ENCODE data around the gene SOX6. TPM values are rescaled to one million over a fixed set of nuclear protein-coding genes. Genes with fewer than 3 reads are reported as not detected.

The SOX6 gene
- total and polyA plus RNA-seq, 2 experiments from 2014 or later = 0.03 to 0.66 TPM

GRCh38 chr11:15957234-15957633 lies 399.1 kb downstream of the SOX6 start:
- Histone ChIP-seq H3K9me2 (ENCODE audit: insufficient read depth) (no peaks in the 10 kb centered on the region), H3K27me3 (ENCODE audit: insufficient read depth) (no peaks in the 10 kb centered on the region), H4K20me1 (replicated peaks; ENCODE audit: insufficient read depth) (no peaks in the 10 kb centered on the region), H3K4me3 (no peak overlapping the region), H3K4me2 (no peak overlapping the region), H3K36me3 (ENCODE audit: insufficient read depth) (no peaks in the 10 kb centered on the region), H3F3A (replicated peaks; ENCODE audit: low read depth) (no peaks in the 10 kb centered on the region), H3K79me2 (replicated peaks; ENCODE audit: insufficient read depth) (no peaks in the 10 kb centered on the region), H3K4me1 (ENCODE audit: insufficient read depth) (no peaks in the 10 kb centered on the region), H3K27ac (ENCODE audit: low read depth) (no peak overlapping the region), H2AFZ (no peak overlapping the region)
- Mint-ChIP-seq H3K36me3 (ENCODE audit: low read depth) (no peaks in the 10 kb centered on the region), H3K4me3 (no peak overlapping the region), H3K9me3 (no peaks in the 10 kb centered on the region), H3K27me3 (ENCODE audit: insufficient read depth, low read depth, poor library complexity) (peaks cover 2% of the 10 kb centered on the region), H3K27ac (no peak overlapping the region), H3K4me1 (no peaks in the 10 kb centered on the region)
- no peak for TF ChIP-seq JUNB (IDR thresholded peaks at IDR 0.05; ENCODE audit: unreplicated experiment)
- TF ChIP-seq REST (IDR thresholded peaks at IDR 0.05; ENCODE audit: unreplicated experiment) = no peak
- no peak for TF ChIP-seq CTCF (conservative IDR thresholded peaks at IDR 0.05; ENCODE audit: low read depth in 2 of 2)
- no peak for TF ChIP-seq NANOG (IDR thresholded peaks at IDR 0.05; ENCODE audit: borderline replicate concordance)
- no peak for TF ChIP-seq STAT1 (IDR thresholded peaks at IDR 0.05; ENCODE audit: unreplicated experiment)
- TF ChIP-seq ETS1 (IDR thresholded peaks at IDR 0.05) = no peak
- TF ChIP-seq POLR2AphosphoS5 (IDR thresholded peaks at IDR 0.05; ENCODE audit: low read depth) = no peak
- TF ChIP-seq EZH2phosphoT487 (IDR thresholded peaks at IDR 0.05; ENCODE audit: unreplicated experiment) = no peak
- ATAC-seq = no peak
- no peak for DNase-seq (ENCODE audit: low spot score)

- H2AFZ ChIP-seq = no peak overlapping the region
- no peaks in the 10 kb centered on the region for H3K36me3 ChIP-seq (ENCODE audit: insufficient read depth)
- H3K4me3 ChIP-seq = no peak overlapping the region
- no peaks in the 10 kb centered on the region for H4K20me1 ChIP-seq (replicated peaks; ENCODE audit: insufficient read depth)
- H3K27me3 ChIP-seq (ENCODE audit: insufficient read depth) = no peaks in the 10 kb centered on the region
- no peaks in the 10 kb centered on the region for H3K9me2 ChIP-seq (ENCODE audit: insufficient read depth)
- H3K4me3 Mint-ChIP-seq = no peak overlapping the region
- H3K4me2 ChIP-seq = no peak overlapping the region
- ATAC-seq (no peak), DNase-seq (ENCODE audit: low spot score) (no peak)
- no peaks in the 10 kb centered on the region for H3K79me2 ChIP-seq (replicated peaks; ENCODE audit: insufficient read depth)
- no peaks in the 10 kb centered on the region for H3K36me3 Mint-ChIP-seq (ENCODE audit: low read depth)
- no peaks in the 10 kb centered on the region for H3K9me3 Mint-ChIP-seq
- no peak overlapping the region for H3K27ac Mint-ChIP-seq
- H3F3A ChIP-seq (replicated peaks; ENCODE audit: low read depth) = no peaks in the 10 kb centered on the region
- H3K27ac ChIP-seq (ENCODE audit: low read depth) = no peak overlapping the region
- H3K4me1 ChIP-seq (ENCODE audit: insufficient read depth) = no peaks in the 10 kb centered on the region
- H3K27me3 Mint-ChIP-seq (ENCODE audit: insufficient read depth, low read depth, poor library complexity) = peaks cover 2% of the 10 kb centered on the region
- no peaks in the 10 kb centered on the region for H3K4me1 Mint-ChIP-seq
- TF ChIP-seq ZNF114 (CRISPR knock-in tag; IDR thresholded peaks at IDR 0.05) (no peak), REST (IDR thresholded peaks at IDR 0.05; ENCODE audit: unreplicated experiment) (no peak), CTCF (conservative IDR thresholded peaks at IDR 0.05; ENCODE audit: low read depth in 2 of 2) (no peak), EZH2phosphoT487 (IDR thresholded peaks at IDR 0.05; ENCODE audit: unreplicated experiment) (no peak), POLR2AphosphoS5 (IDR thresholded peaks at IDR 0.05; ENCODE audit: low read depth) (no peak), NANOG (IDR thresholded peaks at IDR 0.05; ENCODE audit: borderline replicate concordance) (no peak), EZH2 (IDR thresholded peaks at IDR 0.05; ENCODE audit: low read depth, unreplicated experiment) (no peak), ETS1 (IDR thresholded peaks at IDR 0.05) (no peak)
These were observed 400.0 kb downstream of the SOX6 start for GRCh38 chr11:15956302-15956701.

All from GM23338 (cell line).